IPS DF 4.7 (cell line): ENCODE results near the gene NOM1.

ENCODE experiments used
- DNase-seq: peaks from one replicate; pipeline ENCODE4 v3.0.0-alpha.2; 2013; ENCODE audit warnings: low spot score; ENCODE audit errors: extremely low read depth

NOM1 gene

DNA sequence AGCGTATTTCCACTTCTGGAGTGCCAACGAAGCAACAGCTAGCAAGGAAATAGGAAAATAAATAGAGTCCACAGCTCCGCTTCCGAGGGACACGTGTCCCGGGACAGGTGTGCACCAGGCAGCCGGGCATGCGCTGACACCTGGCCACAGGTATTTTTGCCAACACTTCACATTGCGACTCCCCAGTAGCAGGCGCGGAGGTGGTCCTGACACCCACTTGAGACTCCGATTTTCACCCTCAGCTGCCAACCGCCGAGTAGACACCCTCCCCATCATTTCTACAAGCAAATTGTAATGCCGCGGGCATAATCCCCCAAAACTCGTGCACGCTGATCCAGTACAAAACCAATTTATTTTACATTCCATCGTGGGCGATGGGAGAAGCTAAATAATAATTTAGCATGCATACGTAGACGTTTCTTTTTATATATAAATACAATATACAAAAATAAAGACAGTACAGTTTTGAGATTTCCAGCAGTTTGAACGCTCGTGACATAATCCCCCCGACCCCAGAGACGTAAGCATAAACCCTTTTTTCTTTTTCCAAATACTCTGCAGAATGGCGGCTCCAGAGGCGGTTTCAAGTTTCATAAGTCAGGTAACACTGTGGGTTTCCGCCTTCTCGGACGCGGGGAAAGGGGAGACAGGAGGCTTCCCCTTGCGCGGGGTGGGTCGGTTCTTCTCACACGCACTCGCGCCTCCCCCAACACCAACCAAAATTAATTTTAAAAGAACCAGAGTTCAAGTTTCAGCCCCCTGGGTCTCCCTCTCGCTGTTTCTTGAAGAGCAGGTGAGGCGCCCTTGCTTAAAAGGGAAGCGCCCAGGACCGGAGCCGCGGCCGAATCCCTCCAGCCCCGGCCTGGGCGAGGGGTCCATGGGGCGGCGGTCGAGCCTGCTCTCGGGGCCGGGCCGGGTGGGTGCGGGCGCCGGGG is 55.3 kb downstream of the NOM1 start:
- DNase-seq: no peak

DNA sequence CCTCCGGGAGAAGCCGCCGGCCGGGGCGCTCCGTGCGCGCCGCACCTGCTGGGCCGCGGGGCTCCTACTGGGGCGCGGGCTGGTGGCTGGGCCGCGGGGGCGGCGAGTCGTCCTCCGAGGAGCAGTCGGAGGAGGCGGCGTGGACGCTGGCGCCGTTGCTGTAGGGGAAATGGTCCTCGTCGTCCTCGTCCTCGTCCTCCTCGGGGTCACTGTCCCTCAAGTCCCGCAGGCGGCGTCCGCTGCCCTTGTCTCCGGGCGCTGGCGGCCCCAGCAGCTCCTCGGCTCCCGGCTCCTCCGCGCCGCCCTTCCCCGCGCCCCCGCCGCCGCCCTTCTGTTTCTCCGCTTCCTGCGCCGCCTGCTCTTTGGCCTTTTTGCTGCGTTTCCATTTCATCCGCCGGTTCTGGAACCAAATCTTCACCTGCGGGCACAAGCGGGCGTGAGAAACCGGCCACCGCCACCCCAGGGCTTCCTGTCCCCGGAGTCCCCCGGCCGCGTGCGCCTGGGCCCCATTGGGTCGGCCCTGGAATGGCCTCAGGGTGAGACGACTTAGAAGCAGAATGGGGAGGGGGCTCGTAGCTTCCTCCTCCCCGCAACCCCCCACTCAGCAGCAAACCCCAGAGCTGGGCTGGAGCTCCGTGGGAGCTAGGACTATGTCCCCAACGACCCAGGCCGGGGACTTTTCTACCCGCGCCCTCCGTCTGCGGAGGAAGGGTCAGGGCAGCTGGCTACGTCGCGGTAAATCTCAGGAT is 56.1 kb downstream of the NOM1 start:
- no peak for DNase-seq

DNA sequence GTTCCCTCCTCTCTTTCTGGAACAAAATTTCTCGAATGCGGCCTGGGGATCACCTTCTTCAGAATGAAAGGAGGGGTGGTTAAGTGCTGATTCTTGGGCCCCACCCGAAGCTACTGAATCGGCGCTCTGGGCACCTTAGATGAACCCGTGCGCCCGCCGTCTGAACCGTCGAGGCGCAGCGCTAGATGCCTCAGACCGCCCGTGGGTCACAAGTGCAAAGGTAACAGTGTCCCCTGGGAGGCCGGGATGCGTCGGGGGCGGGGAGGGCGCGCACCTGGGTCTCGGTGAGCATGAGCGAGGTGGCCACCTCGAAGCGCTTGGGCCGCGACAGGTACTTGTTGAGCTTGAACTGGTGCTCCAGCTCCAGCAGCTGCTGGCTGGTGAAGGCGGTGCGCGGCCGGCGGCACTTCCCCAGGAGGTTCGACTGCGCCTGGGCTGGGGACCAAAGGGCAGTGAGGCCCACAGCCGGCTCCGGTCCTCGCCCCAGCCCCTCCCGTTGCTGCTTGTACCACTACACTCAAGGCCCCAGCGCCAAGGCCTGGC is 56.8 kb downstream of the NOM1 start:
- DNase-seq: no peak

DNA sequence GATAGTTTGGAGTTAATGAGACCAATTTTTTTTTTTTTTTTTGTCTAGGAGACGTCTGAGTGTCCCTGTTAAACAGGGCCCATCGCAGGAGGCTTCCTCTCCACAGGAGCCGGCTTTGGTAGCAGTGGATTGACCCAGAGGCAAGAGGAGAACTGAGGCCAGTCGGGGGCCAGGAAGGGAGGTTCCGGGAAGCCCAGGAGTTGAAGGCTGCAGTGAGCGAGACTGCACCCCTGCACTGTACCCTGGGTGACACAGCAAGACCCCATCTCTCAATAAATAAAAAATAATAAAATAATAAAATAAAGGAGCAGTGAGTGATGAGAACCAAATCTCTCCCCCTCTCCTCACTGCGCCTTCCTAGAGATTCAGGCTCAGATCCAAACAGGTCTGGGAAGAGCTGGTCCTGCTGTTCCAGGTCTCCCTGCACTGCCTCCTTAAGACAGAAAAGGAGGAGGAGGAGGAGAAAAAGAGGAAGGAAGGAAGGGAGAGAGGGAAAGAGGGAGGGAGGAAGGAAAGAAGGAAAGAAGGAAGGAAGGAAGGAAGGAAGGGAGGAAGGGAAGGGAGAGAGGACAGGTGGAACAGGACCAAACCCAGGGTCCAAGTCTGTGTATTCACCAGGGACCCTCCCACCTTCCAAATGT is 57.4 kb downstream of the NOM1 start:
- no peak for DNase-seq

DNA sequence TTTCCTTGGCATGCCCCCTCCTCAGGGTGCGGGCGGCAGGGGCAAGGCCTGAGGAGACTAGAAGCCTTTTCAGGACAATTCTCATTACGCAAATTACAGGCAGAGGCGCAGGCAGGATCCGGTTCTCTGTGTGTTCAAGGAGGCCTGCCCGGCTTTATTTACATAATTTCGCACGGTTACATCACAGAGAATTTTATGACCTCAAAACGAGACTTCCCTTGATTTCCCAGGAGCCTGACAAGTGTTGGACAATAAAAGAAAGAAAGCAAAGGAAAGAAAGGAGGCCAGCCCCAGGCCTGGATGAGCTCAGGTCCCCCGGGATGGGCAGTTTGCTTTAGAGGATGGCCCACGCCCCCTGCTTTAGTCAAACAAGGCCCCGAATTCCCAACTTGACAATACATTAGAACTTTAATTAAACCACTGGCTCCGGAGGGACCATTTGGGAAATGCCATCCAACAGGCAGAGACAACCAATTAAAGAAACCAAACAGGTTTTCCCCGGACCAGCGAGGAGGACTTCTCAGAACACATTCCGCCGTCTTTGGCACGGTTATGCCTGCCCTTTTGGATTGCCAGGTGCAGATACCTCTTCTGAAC is 58.1 kb downstream of the NOM1 start:
- no peak for DNase-seq

DNA sequence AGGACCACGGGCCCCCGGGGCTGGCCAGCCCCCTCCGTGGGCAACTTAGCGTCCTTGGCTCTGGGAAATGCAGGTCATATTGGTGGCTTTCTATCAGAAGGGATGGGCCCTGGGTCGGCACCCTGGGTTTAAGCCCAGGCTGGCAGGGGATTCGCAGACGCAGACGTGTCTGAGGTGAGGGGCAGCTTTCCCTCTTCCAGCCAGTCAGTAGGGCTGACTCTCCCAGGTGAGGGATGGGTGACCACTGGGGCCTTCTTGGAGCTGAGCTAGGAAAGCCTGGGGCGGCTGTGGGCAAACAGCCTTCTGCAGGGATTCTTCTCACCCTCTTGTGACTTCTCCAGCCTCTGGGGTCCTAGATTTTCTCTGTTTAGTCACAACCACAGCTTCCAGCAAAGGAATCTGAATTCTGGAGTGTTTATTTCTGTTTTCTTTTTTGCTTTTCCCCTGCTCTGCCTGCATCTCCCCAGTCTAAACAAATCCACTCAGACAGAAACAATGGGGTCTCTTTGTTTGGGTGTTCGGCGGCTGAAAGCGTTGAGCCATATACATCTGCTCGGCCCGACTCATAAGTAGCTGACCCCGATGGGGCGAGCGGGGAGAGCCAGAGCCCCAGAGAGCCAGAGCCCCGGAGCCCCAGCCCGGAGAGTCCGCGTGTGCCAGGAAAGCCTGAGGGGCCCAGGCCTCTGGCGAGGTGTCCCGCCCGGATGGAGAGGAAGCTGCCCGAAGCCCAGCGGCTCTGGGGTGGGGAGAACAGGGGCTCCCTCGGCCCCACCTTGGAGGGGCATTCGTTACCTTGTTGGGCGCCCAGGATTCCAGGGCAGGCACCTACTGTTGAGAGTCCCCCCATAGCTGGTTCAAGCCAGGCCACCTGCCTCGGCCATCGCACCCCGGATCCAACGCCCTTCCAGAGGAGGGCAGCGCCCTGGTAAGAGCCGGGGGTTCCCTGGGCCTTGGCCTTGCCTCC is 59.0 kb downstream of the NOM1 start:
- no peak for DNase-seq

DNA sequence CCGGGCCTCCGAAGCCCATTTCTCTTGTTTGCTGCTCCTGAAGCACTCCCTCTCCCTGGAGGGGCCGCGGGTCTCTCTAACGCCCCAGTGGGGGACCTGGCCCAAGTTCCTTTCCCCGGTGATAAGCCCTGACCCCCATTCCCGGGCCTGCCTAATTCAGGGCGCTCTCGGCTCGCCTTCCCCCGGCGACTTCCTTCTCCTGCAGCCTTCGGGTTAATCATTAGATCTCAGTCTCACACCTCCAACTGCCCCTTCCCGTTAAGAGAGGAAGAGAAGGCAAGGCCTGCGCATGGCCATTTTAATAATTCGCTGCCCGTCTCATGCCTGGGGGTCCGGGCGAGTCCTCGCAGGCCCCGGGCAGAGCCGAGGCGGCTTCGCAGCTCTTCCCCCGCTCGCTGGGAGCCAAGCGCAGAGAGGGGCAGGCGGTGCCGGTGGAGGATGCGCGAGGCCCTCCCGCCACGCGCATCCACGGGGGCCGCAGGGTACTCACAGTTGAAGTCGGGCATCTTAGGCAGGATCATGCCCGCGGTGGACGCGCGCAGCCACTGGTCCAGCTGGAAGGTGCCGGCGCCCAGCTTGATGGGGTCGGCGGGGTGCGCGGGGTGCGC is 59.8 kb downstream of the NOM1 start:
- no peak for DNase-seq

DNA sequence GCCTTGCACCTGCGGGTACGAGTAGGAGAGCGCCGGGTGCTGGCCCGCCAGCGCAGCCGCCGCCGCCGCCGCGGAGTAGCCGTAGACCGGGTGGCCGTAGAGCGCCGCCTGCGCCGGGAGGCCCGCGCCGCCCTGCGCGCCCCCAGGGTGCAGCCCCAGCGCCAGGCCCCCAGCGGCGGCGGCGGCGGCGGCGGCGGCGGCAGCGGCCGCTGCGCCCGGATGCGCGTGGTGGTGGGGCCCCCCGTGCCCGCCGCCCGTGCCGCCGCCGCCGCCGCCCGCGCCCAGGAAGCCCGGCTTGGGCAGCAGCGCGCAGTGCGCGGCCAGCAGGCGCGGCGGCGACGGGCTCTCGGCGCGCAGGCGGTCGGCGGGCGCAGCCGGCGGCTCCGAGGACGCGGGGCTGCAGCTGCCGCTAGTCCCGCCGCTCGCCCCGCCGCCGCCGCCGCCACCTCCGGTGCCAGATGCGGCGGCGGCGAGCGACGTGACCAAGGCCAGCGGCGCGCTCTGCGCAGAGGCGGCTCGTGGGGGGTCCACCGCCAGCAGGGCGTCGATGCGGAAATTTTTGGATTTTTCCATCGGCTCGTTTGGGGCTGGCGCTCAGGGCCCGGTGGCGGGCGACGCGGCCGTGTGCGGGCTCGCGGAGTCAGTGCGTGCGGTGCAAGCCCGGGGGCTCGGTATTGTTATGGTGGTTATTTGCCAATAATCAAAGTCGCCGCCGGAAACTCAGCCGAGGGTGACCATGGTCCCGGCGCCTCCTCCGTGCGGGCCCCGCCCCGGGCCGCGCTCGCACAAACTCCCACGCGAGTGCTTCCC is 60.5 kb downstream of the NOM1 start:
- no peak for DNase-seq

DNA sequence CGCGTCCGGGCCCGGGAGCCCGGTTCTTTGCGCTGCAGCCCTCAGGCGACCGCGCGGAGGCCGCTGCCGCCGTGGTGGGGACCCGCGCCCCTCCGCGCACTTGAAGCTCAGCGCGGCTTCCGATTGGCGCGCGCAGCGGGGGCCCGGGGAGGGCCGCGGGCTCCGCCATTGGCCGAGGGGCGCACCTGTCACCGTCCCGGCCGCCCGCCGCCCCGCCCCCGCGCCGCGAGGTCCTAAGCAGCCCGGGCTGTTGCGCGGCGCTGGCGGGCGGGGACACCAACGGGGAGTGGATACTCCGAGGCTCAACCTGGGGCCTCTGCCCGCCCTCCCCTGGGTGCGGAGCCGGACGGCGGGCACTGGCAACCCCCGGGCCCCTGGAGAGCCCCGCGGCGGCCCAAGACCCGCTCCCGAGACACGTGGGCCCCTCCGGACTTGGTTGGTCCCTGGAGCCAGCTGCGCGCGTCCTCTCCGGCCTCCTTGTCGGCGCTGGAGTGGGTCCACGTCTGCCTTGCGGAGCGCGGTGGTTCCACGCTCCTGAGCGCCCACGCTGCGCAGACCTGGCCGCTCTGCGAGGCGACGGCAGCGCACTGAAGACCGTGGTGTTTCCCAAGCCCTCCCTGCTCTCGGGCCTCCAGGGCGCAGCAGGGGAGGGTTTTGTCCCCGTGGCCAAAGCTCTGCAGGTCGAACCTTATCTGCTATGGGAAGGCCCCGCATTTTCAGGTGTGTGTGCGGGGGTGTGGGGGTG is 61.2 kb downstream of the NOM1 start, which contains the start of gene MNX1:
MNX1 (minus strand) TSS at position 76 of the 745 bp plus-strand sequence. CDS start 313 bp downstream, outside the sequence.
- no peak for DNase-seq

DNA sequence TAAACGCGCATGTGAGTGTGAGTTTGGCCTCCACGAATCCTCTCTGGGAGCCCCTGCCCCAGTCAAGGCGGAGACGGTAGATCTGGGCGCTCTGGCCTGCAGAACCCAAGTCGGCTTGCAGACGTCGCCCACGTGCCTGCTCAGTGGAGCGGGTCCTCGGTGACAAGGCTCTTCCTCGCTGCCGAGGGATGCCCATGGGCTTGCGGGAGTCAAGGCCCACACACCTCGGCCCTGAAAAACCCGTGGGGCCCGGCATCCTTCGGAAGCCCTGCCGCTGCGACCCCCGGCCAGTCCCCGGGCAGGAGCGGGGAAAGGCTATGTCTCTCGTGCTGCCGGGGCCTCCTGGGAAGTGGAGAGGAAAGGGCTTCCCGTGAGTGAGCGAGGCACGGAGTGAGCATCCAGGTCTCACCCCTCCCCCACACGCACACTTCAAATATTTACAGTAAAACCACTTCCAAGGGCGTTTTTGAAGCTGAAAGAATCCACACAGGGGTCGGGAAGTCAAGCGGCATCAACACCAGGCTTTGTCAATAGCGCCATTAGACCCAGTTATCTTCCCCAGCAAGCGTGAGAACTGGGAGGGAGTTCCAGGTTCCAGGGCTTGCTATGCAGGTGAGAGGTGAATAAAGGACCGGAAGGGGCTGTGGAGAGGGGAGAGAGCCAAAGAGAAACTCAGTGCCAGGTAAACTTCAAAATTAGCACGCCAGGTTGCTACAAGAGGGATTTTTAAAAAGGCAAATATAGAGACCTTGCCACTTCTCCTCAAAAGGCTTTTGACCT is 62.0 kb downstream of the NOM1 start:
- no peak for DNase-seq

DNA sequence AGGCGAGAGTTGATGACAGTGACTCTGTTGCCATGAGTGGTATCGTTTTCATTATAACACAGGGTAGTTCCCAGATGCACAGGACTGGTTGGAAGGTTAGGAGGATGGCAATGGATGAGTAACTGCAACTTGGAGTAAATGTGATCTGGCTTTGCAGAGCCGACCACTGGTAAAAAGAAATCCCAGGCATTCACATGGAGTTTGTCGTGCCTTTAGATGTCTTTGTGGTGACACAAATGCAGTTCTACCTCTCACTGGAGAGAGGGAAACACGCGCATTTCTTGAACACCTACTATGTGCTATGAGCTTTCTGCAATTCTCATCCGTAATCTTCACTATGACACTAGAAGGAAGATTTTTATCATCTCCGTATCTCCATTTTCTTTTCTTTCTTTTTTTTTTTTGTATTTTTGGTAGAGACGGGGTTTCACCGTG is 62.6 kb downstream of the NOM1 start:
- DNase-seq: no peak

DNA sequence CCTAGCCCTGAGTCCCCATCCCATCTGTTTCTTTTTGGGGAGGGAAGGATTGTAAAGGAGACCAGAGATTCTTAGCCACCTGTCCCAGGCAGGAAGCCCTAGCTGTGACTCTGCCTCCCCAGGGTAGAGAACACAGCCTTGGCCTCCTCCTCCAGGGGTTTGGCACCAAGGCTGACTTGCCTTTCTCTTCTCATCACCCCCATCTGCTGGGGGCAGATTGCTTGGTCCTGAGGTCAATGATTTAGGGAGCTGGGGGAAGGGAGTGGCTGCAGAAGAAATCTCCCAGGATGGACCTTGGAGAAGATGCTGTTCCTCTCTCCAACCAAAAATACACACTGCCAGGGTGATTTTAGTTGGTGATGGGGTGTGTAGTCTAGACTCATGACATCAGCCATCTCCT is 63.6 kb downstream of the NOM1 start:
- DNase-seq: no peak

DNA sequence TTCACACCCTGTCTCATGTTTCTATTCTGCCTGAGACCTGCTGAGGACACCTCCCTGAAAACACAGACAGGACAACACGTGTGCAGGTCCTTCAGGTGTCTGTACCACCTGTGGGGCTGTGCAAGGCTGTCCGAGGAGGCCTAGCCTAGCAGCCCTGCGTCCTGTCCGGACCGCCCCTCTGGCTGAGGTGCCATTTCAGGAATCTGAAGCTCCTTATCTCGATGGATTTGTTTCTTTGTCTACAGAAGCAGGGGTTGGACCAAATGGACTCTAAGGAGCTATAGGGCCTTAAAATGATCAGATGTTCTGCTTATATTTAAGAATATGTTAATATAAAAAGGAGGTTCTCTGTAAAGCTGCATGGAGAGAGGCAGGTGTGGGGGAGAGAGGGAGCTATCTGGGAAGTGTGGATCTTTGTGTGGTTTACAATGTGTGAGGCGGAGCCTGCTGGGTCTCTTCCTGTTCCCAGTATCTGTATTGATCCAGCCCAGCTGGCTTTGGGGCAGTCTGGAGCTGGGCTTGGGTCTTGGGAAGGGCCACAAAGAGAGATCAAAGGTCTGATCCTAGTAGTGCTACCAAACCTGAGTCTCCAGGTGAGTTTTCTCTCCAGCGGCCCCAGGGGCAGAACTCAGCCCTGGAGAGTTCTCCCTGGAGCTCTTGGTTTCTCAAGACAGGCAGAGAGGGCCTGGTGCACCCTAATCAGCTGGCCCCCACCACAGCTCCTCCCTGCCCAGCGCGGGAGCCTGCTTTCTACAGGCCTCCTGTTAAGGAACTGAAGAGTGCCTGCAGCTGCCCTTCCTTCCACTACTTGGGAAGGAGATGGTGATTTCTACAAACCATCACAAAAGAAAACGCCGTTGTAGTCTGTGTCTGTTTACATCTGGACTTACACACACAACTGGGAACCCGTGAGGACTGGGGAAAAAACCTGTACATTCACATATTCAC is 64.4 kb downstream of the NOM1 start:
- DNase-seq: no peak

DNA sequence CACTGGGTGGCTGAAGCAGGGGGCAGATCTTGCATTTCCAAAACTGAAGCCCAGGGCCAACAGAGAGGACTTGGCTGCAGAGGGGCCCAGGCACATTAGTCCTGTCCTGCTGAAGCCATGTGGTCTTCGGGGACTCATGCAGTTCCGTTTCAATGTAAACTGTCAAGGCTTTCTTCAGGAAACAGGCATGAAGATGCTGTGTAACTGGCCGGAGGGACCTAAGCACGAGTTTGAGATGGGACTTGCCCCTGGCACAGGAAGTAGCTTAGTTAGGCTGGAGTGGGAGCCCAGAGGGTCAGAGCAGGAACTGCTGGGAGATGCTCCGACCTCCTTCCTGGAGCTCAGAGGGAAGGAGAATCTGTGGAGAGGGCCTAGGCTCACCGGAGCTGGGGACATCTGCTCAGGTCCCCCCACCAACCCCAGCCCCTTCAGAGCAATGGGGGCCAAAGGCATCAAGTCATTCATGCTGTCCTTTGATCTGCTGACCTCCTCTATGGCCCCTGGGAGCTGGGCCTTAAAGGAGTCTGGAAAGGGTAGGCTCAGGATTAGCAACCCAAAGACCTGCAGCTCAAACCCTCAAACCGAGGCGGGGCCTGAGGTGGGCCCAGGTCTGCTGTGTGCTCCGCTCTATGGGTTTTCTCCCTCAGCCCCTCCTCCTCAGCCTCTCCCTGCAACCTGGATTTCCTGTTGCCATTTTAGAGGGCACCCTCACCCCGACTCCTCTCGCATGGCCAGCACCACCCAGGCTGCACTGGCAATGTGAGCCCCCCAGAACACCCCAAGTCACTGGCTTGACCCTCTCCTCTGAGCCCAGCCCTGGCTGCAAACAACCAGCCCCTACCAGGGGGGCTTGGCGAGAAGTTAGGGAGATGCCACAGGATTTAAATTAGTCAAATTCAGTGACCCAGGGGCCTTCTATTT is 65.4 kb downstream of the NOM1 start:
- no peak for DNase-seq

DNA sequence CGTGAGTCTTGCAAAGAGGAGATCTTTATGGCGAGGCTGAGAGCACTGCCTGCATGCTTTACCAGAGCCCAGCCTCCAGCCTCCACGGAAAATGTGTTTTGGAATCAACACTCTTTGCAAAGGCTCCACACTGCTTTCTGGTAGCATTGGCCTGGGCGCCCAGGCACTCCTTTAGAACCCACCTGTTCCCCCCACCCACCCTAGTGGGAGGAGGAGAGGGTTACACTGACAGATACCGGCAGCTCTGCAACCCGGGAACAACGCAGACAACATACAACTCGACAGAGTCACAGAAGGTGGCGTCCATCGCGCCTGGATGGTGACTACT is 66.5 kb downstream of the NOM1 start:
- DNase-seq: no peak
